Activated CD4-positive, alpha-beta T cell treated with anti-CD3 and anti-CD28 coated beads, Interleukin-2, amount 50 U/mL, for 16 hours (primary cell): ENCODE measurements around the gene RARA.

Source experiments
- DNase-seq: peaks from one replicate; pipeline ENCODE4 v3.0.0-alpha.2; 2020

The RARA gene

DNA sequence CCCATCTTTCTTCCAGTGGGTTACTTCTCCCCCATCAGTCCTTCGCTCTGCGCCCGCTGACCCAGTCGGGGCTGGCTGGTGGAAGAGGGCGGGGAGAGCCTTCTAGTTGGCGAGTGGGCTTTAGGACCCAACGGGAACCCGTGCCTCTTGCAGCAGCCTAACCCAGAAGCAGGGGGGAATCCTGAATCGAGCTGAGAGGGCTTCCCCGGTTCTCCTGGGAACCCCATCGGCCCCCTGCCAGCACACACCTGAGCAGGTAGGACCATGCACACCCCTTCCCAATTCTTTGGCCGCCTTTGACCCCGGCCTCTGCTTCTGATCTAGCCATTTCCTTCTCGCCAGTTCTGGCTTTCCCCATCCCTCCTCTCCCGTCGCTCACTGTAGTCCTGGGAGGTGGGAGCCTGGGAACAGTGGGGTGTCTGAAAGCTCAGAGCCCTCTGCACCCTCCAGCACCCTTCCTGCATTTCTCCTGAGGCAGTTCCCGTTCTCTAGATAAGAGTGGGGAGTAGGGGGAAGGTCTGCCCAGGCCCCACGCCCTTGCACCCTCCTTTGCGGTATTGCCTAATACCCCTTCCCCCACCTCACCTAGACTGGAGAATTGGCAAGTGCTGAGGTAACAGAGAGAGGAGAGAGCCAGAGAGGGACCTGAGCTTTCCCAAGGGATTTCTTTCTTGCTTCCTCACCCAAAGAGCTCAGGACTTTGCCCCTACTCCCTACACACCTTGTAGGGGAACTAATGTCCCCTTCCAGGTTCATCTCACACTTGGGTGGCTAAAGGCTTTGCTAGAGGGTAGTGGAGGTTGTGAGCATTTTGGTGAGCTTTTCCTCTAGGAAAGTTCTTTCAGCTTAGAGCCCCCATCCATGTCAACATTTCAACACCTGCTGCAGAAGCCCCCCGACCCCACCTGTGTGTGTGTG lies at the start of gene RARA:
TSS of gene RARA (plus strand) at position 150 of the 918 bp plus-strand sequence. CDS start 22,039 bp downstream, outside the sequence.
- DNase-seq = no peak

DNA sequence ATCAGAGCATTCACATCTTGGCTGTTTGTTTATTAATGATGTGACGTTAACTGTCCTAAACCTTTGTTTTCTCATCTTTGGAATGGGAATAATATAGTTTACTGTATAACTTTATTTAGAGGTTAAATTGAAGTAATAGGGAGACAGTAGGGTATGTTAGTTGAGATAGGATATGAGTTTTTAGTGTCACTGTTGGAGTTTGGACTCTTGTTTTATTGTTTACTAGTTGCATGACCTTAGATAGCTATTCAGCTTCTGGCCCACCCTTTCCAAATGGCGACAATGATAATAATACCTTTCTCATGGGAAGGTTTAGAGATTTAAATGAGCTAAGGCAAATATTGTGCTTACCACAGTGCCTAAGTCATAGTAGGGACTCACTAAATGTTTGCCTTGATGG lies 49.5 kb upstream of the RARA start:
- DNase-seq = no peak

DNA sequence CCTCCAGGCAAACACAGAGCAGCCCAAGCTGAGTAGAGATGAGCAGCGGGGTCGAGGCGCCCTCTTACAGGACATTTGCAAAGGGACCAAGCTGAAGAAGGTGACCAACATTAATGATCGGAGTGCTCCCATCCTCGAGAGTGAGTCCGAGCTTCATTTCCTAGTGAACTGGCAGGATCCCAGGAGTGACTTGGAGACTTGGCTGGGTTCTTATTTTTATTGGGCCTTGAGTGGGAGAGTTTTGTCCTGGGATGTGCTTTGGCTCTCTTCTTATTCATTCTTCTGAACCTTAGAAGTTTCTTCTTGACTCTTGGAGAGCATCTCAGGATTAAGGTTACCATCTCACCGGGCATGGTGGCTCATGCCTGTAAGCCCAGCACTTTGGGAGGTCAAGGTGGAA lies 48.5 kb upstream of the RARA start:
- DNase-seq = no peak

DNA sequence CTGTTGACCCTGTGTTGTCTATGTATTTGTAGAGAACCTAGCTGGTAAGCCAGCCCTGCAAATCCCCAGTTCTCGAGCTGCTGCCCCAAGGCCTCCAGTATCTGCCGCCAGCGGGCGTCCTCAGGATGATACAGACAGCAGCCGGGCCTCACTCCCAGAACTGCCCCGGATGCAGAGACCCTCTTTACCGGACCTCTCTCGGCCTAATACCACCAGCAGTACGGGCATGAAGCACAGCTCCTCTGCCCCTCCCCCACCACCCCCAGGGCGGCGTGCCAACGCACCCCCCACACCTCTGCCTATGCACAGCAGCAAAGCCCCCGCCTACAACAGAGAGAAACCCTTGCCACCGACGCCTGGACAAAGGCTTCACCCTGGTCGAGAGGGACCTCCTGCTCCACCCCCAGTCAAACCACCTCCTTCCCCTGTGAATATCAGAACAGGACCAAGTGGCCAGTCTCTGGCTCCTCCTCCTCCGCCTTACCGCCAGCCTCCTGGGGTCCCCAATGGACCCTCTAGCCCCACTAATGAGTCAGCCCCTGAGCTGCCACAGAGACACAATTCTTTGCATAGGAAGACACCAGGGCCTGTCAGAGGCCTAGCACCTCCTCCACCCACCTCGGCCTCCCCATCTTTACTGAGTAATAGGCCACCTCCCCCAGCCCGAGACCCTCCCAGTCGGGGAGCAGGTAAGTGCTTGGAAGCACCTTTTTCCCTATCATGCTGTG lies 44.4 kb upstream of the RARA start:
- DNase-seq = no peak

DNA sequence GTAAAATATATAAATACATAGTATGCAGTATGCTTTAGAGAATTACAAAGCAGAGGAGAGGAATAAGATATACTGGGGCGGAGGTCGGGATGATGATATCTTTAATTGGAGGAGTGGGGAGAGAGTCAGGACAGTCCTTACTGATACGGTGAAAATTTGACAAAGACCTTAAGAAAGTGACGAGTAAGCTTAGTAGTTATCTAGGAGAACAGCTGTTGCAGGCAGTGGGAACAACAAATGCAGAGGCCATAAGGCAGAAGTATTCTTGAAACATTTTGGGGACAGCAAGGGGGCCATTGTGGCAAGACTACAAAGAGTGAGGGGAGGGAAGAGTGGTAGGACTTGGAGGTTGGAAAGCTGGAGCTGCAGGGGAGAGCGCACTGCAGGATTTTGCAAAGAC lies 43.6 kb upstream of the RARA start:
- no peak for DNase-seq

DNA sequence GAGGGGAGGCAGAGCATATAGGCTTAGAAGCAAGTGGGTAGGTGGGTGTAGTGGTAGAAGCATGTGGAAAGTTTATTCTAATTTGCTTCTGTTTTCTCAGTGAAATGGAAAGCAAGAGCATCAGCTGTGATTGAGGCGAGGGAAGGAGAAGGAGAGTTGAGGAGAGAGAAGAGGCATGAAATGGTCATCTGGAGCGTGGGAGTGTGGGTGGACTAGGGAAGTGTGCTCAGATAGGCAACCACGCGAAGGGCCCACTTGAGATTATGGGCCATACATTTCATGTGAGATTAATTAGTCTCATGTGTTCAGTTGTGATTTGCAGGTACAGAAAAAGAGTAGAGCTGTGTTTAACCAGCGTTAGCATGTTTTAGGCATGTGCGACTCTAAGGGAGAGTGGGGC lies 42.1 kb upstream of the RARA start:
- no peak for DNase-seq

DNA sequence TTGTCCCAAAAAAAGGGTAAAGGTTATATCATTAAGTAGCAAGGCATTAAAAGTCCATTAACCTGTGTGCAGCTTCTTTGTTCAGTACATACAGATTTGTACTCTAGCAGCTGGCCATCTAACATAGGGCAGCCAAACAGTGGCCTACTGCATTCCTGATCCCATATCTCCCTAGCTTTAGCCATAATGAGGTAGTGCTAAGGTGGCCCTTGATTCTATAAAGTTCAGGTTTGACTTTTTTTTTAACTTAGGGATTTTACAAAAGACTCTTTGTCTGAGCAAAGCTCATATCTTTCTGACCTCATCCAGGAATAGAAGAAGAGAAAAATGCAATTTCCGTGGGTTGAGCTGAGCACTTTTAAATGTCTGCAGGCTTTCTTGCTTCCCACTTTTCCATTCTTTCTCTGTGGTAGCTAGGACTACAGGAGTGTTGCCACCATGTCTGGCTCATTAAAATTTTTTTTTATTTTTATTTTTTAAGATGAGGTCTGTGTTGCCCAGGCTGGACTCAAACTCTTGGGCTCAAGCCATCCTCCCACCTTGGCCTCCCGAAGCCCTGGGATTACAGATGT lies 40.8 kb upstream of the RARA start:
- no peak for DNase-seq

DNA sequence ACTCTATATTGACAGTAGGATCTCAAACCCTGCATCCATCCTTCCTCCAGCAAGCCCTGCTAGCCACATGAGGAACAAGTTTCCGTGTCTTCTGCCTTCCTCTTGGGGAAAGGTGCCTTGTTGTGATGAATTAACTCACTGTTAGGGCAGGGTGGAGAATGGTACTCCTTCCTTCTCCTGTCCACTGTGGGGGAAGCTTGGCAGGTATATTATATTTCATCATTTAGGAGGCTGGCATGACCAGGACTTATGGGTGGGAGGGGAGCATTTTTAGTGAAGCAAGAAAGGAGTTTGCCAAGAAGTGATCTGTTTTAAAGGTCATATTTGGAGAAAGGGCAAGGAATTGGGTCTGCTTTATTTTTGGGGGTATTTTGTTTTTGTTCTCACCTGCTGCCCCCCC lies 30.6 kb upstream of the RARA start:
- no peak for DNase-seq

DNA sequence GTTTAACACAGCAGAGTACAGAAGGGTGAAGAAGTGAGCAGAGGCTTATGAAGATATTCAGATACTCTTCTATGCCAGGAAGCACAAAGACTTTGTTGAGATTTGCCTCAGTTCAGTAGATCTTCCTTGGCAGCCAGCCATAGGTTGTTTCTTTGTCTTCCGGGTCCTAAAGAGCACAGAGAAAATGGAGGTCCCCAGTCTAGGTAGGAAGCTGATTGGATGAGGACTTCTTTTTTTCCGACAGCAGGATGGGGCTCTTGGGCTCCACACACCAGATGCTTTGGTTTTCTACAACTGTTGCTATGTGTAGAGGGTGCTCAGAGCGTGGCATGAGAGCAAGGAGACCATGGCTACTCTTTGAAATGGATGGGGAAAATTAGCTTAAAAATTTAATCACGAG lies 29.6 kb upstream of the RARA start:
- no peak for DNase-seq

DNA sequence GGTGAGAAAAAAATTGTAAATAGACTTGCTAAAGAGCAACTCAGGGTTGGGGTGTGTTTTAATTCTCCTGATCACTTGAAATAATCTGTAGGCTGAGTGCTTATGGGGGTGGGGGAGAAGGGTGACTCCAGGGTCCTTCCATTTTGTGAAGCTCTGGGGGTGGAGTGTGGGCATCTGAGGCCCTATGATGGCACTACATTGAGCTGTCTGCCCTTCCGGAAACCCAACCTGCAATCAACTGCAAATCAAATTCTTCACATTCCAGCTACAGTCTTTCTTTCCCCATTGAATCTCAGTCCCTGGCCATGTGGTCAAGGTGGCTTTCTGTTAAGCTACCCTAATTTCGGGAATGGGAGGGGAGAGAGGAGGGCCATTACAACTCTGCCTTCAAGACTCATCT lies 27.3 kb upstream of the RARA start:
- DNase-seq = no peak

DNA sequence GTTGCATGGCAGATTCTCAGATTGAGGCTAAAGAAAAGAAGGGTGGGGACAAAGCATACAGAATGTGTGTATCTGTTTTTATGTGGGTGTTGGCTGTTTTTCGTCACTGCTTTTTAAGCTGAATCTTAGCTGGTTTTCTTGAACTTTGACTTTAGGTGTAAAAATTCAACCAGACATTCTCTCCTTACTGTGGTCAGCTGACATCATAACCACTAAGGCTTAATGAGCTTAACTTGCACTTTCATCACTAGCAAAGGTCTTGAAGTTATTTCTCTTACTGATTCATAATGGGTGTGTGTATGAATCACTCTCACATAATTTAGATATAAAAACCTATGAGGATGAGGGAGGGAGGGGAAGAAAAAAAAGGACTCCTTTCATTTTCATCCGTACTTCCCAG lies 25.3 kb upstream of the RARA start:
- peak; percentile 86 for DNase-seq

DNA sequence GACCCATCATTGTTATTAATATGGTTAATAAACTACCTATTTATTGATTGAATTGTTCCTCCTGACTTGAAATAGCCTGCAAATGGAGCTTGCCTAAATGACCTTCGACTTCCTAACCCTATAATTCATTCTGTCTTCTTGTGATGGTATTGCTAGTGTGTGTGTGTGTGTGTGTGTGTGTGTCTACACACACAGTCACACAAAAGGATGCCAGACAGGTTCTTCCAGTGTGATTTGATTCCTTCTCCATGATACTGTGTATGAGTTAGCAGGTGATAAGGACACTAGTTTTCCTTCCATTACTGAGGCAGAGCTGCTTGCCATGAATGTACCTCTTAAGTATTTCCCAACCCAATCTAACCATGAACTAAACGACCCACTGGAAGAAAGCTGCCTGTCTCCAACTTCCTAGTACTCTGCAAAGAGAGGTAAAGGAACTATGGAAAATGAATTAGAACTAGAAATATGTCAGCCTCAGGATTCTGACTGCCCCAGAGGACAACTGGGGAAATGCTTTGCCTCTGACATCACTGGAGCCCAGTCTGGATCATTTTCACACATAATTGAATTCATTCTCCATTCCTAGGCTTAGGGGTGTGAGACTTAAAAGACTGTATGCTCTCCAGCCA lies 24.8 kb upstream of the RARA start:
- no peak for DNase-seq

DNA sequence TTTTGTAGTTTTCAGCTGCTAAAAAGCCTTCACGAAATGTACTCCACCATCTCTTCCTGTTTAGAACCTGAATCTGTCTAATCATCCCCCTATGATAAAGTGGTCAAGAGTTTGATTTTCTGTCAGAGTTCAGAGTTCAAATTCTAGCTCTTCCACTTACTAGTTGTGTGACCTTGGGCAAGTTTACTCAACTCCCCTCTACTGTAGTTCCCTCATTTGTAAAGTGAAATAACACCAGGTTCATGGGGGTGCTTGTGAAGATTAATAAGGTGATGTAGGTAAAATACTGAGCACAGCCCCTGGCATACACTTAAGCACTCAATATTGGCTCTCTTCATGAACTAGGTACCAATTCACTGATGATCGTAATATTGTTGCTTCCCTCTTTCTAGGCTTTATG lies 22.5 kb upstream of the RARA start:
- no peak for DNase-seq

DNA sequence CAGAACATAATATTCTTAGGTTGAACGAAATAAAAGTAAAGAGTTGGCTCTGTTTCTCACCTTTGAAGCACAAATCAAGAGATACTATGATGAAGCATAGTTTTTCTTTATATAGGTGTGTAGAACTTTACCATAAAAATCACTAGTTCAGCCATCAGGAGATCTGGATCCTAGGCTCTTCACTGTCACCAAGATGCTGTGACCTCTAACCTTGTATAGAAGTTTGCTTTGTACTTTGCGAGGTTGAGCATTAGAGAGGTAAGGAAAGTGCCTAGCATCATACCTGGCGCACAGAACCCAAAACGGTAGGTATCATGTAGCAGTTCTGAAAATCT lies 21.9 kb upstream of the RARA start:
- DNase-seq = no peak

DNA sequence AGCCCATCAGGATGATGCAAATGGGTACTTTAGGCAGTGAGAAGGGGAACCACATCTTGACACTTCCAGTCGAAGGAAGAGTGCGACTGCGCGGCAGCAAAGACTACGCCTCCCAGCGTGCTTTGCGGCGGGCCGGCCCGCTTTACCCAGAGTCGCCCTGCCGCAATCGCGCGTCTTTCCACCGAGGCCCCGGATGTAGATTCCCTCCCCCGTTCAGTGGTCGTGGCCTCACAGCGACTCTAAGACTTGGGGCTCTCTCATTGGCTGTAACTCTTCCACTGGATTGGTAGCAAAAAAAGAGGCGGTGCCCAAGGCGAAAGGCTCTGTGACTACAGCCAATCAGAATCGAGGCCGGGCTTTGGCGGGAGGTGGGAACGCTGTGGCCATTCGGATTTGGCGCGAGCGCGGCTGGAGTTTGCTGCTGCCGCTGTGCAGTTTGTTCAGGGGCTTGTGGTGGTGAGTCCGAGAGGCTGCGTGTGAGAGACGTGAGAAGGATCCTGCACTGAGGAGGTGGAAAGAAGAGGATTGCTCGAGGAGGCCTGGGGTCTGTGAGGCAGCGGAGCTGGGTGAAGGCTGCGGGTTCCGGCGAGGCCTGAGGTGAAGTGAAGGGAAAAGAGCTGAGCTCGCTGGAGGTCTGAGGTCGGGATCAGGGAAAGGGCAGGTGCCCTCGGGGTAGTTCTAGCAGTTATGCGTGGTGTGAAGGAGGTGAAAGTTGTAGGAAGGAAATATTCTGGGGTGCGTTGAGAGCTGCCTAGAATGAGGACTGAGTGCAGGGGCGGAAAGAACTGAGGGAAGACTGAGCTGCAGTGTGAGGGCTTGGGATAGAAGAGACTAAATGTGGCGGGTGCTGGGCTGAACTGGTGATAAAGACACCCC lies 21.2 kb upstream of the RARA start, which contains the start of gene CDC6:
TSS of gene CDC6 (plus strand) at position 386 of the 876 bp plus-strand sequence. CDS start 1,542 bp downstream, outside the sequence.
- DNase-seq = peak; percentile 100

DNA sequence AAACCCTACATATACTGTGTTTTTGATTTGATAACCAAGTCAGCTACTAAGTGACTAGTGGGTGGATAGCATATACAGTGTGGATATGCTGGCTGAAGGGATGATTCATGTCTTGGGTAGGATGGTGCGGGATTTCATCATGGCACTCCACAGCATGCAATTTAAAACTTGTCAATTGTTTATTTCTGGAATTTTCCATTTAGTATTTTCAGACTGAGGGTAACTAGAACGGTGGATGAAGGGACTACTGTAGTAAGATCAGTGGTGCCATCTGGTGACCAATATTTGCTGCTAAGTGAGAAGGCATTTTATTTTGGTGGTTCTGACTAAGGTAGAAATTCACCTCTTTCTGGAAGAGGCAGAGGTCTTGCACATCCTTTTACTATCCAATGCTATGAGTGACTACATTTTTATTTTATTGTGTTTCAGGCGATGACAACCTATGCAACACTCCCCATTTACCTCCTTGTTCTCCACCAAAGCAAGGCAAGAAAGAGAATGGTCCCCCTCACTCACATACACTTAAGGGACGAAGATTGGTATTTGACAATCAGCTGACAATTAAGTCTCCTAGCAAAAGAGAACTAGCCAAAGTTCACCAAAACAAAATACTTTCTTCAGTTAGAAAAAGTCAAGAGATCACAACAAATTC lies 18.2 kb upstream of the RARA start:
- peak; percentile 66 for DNase-seq

DNA sequence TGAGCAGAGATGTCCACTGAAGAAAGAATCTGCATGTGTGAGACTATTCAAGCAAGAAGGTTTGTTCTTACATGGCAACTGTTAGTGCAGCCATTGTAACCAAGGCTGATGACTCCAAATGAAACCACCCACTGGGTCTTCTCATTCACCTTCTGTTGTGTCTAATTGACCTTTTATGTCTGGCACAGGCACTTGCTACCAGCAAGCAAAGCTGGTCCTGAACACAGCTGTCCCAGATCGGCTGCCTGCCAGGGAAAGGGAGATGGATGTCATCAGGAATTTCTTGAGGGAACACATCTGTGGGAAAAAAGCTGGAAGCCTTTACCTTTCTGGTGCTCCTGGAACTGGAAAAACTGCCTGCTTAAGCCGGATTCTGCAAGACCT lies 17.7 kb upstream of the RARA start:
- peak; percentile 34 for DNase-seq

DNA sequence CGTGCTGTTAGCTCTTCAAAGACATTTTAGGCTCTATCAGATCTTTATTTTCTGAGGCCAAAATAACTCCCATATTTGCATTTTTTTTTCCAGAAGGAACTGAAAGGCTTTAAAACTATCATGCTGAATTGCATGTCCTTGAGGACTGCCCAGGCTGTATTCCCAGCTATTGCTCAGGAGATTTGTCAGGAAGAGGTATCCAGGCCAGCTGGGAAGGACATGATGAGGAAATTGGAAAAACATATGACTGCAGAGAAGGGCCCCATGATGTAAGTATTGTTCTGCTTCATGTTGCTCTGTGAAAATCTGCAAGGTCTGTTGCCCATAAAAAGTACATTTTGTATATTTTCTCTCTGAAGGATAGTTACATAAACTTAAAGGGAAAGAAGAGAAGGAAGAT lies 15.6 kb upstream of the RARA start:
- no peak for DNase-seq

DNA sequence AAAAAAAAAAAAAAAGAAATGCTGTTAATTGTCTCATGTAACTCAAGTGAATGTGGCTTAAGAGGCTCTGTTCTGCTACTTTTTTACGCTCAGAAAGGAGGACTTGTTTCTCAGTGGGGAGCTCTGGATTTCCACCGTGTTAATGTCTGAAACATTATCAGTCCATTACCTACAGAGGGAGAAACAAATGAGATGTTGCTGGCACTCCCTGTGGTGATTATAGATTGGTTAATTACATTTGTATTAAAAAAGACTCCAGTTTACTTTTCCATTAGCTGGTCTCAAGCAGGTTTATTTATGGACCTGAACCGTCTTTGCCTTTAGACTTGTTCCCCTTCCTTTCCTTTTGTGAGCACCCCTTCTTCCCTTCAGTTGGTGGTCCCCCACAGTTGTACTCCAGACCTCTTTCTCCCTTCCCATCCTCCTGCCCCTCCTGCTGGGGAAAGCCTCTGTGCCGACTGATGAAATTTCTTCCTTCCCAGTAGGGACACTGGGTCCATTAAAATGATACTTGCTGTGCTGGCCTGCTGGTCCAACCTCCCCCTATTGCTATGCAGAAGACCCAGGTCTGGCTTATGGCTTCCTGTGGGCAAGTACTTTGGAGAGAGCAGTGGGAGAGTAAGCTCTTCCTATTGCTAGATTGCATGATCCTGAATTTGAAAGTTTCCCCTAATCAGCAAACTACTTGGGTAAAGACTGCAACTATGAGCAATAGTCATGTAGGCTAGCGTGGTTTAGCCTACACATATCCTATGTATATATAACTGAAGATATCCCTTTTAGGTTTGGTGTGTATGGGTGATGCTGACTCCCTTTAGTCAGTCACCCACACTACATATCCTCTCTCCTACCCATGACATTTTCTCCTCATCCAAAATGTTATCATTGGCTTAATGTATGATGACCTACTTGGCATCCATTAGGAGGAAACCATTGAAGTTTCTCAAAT lies 13.2 kb upstream of the RARA start:
- DNase-seq = no peak

DNA sequence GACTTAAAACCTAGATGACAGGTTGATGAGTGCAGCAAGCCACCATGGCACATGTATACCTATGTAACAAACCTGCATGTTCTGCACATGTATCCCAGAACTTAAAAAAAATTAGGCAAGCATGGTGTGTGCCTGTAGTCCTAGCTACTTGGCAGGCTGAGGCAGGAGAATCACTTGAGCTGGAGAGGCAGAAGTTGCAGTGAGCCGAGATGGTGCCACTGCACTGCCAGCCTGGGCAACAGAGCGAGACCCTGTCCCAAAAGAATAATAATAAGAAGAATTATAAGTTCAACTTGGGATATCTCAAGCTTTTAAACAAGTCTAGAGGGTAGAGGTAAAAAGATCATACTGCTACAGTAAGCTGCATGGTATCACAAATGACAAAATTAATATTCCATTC lies 11.5 kb upstream of the RARA start:
- DNase-seq = no peak

DNA sequence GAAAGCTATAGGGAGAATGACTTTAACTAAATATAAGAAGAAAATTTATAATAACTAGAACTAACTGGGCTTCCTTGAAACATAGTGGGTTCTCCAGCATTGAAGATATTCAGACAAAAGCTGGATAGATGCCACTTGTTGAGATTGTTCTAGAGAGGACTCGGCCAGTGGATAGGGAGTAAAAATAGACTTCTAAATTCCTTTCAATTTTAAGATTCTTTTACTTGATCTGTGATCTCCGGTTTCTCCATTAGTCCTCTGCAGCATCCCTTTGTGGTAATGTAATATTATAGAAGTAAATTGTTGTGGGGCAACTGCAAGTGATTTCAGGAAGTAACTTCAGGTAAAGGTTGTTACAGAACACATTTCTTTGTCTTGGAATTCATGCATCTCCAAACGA lies 10.3 kb upstream of the RARA start:
- no peak for DNase-seq
